Tibial artery (tissue), 4 donors: Measurements from ENCODE around the gene FCRL5.

Experiments
- DNase-seq, 2 donors: peaks; one replicate each; pipeline ENCODE4 v3.0.0-alpha.2; 2019
- H3K27ac ChIP-seq, 2 donors: fragments of 200-600 bp; sonication (generic) in 1 of 2; 1 replicate in 1 of 2; 2 replicates in 1 of 2; pipeline ENCODE4 v1.5.1; 2018 to 2019; ENCODE audit warnings: mild to moderate bottlenecking in 1 of 2
- H3K27me3 ChIP-seq, 2 donors: fragments of 200-600 bp; sonication (generic) in 1 of 2; one replicate each; pipeline versions ENCODE4 v1.5.1 to v1.6.0; 2016 to 2019
- H3K36me3 ChIP-seq, 3 donors: fragments of 200-600 bp; sonication (generic) in 2 of 3; one replicate each; pipeline ENCODE4 v1.5.1; 2016 to 2019; ENCODE audit warnings: mild to moderate bottlenecking in 2 of 3
- H3K4me1 ChIP-seq, 4 donors: fragments of 200-600 bp; sonication (generic) in 2 of 4; 1 replicate in 3 of 4; 2 replicates in 1 of 4; pipeline ENCODE4 v1.5.1; 2016 to 2019
- H3K4me3 ChIP-seq, 2 donors: fragments of 200-600 bp; sonication (generic) in 1 of 2; 1 replicate in 1 of 2; 2 replicates in 1 of 2; pipeline ENCODE4 v1.5.1; 2018 to 2019; ENCODE audit warnings: mild to moderate bottlenecking in 2 of 2
- H3K9me3 ChIP-seq, 3 donors: fragments of 200-600 bp; sonication (generic) in 1 of 3; one replicate each; pipeline ENCODE4 v1.5.1; 2016 to 2019
- intact Hi-C: fragments of 100-400 bp; cut with DNase I; formaldehyde crosslinking; loops from one replicate; pipeline ENCODE4 v1.15.0; 2023; ENCODE audit warnings: low total_unique reads
- TF ChIP-seq, protein P1 (sequence below), 2 experiments: fragments of 200-600 bp in 1 of 2; fragments of 450-650 bp in 1 of 2; IDR thresholded peaks; one replicate each; pipeline ENCODE4 v1.5.1; 2017 to 2019; ENCODE audit warnings: antibody characterized with exemption in 2 of 2, mild to moderate bottlenecking in 1 of 2, moderate library complexity in 1 of 2

The FCRL5 gene

DNA sequence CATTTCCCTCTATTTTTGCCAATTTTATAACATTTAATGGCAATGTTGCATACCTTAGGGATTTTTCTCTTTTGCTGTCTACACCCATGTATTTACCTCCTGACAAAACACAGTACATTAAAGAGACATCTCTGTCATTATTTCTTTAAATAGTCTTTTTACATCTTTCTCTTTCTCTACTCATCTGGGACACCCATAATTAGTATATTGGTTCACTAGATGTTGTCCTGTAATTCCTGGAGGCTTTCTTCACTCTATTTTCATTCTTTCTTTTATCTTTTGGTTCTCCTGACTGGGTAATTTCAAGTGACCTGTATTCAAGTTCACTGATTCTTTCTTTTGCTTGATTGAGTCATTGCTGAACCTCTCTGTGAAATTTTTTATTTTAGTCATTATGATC lies 74.3 kb downstream of the FCRL5 start:
- no peak overlapping the region for H3K27ac ChIP-seq
- H3K36me3 ChIP-seq, result no peaks in the 10 kb centered on the region
- no peak overlapping the region for H3K4me3 ChIP-seq
- H3K27me3 ChIP-seq, result peaks cover 0 to 4% of the 10 kb centered on the region in 2 donors
- DNase-seq, result no peak
- TF ChIP-seq, protein P1, sequence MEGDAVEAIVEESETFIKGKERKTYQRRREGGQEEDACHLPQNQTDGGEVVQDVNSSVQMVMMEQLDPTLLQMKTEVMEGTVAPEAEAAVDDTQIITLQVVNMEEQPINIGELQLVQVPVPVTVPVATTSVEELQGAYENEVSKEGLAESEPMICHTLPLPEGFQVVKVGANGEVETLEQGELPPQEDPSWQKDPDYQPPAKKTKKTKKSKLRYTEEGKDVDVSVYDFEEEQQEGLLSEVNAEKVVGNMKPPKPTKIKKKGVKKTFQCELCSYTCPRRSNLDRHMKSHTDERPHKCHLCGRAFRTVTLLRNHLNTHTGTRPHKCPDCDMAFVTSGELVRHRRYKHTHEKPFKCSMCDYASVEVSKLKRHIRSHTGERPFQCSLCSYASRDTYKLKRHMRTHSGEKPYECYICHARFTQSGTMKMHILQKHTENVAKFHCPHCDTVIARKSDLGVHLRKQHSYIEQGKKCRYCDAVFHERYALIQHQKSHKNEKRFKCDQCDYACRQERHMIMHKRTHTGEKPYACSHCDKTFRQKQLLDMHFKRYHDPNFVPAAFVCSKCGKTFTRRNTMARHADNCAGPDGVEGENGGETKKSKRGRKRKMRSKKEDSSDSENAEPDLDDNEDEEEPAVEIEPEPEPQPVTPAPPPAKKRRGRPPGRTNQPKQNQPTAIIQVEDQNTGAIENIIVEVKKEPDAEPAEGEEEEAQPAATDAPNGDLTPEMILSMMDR (IDR thresholded peaks at IDR 0.05), result no peak
- intact Hi-C loops, result no loop called here
- no peaks in the 10 kb centered on the region for H3K4me1 ChIP-seq
- H3K9me3 ChIP-seq, result peaks cover 6 to 24% (median 10%) of the 10 kb centered on the region in 3 donors

GRCh38 chr1:157477419-157477818 lies 74.9 kb downstream of the FCRL5 start:
- Histone ChIP-seq H3K27ac (no peak overlapping the region), H3K4me3 (no peak overlapping the region), H3K4me1 (no peaks in the 10 kb centered on the region), H3K9me3 (peaks cover 6 to 24% (median 10%) of the 10 kb centered on the region in 3 donors), H3K36me3 (no peaks in the 10 kb centered on the region), H3K27me3 (peaks cover 0 to 4% of the 10 kb centered on the region in 2 donors)
- TF ChIP-seq, protein P1 (IDR thresholded peaks at IDR 0.05), result no peak
- DNase-seq, result no peak
- intact Hi-C loops, result no loop called here

DNA sequence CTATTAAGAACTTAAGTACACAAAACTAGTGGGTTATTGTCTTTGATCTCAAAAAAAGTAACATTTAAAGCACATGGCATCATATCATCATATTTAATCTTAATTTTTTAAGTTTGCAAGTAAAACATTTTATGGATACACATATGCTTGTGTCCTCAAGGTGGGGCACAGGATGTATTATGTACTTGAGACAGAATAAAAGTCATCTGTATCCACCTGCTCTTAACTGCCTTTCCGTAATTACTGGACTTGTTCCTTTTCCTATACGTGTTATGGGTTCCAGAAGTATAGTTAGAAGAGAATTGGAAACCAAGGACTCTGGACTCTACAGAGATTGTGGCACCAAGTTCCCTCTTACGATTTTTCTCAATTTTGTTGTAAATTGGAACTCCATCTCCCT lies 79.4 kb downstream of the FCRL5 start:
- intact Hi-C loops, result no loop called here
- TF ChIP-seq, protein P1 (IDR thresholded peaks at IDR 0.05), result no peak
- Histone ChIP-seq H3K9me3 (peaks cover 0 to 17% (median 4%) of the 10 kb centered on the region in 3 donors), H3K36me3 (no peaks in the 10 kb centered on the region), H3K27ac (no peak overlapping the region), H3K27me3 (no peaks in the 10 kb centered on the region), H3K4me1 (no peaks in the 10 kb centered on the region), H3K4me3 (no peak overlapping the region)
- DNase-seq, result no peak

- Histone ChIP-seq H3K9me3 (peaks cover 0 to 14% (median 0%) of the 10 kb centered on the region in 3 donors), H3K4me1 (no peaks in the 10 kb centered on the region), H3K27ac (no peak overlapping the region), H3K27me3 (no peaks in the 10 kb centered on the region), H3K36me3 (no peaks in the 10 kb centered on the region), H3K4me3 (no peak overlapping the region)
- no peak for DNase-seq
- TF ChIP-seq, protein P1 (IDR thresholded peaks at IDR 0.05), result no peak
- intact Hi-C loops, result no loop called here
These were observed 80.1 kb downstream of the FCRL5 start for GRCh38 chr1:157472056-157472701.

GRCh38 chr1:157471531-157471930 lies 80.8 kb downstream of the FCRL5 start:
- Histone ChIP-seq H3K9me3 (peaks cover 0 to 14% (median 0%) of the 10 kb centered on the region in 3 donors), H3K36me3 (no peaks in the 10 kb centered on the region), H3K4me3 (no peak overlapping the region), H3K27me3 (no peaks in the 10 kb centered on the region), H3K4me1 (no peaks in the 10 kb centered on the region), H3K27ac (no peak overlapping the region)
- TF ChIP-seq, protein P1 (IDR thresholded peaks at IDR 0.05), result no peak
- no peak for DNase-seq
- intact Hi-C loops, result no loop called here
